GM19035 (cell line): ENCODE measurements around the gene TRIM32.
A peak's percentile ranks its signal among the peaks of the same experiment; 100 is the strongest.

Source experiments
- ATAC-seq: cut with Tn5 transposase; IDR thresholded peaks from one replicate; pipeline ENCODE4 v1.9.1; 2021; ENCODE audit not compliant: unreplicated experiment

Gene TRIM32

GRCh38 chr9:116687074-116687753 lies at the start of gene TRIM32:
Gene TRIM32 (plus strand): TSS chr9:116687305. CDS start chr9:116697743, 10,438 bp downstream.
- ATAC-seq: peak; percentile 99

- no peak for ATAC-seq
Measured at GRCh38 chr9:116639251-116639741, 47.8 kb upstream of the TRIM32 start.

GRCh38 chr9:116641292-116642059 lies 45.6 kb upstream of the TRIM32 start:
- no peak for ATAC-seq

GRCh38 chr9:116643691-116644090 lies 43.4 kb upstream of the TRIM32 start:
- no peak for ATAC-seq

GRCh38 chr9:116644091-116644688 lies 42.9 kb upstream of the TRIM32 start:
- ATAC-seq: no peak

GRCh38 chr9:116646661-116647514 lies 40.2 kb upstream of the TRIM32 start:
- no peak for ATAC-seq

GRCh38 chr9:116647515-116647809 lies 39.6 kb upstream of the TRIM32 start:
- no peak for ATAC-seq

GRCh38 chr9:116653348-116654058 lies 33.6 kb upstream of the TRIM32 start:
- no peak for ATAC-seq

- no peak for ATAC-seq
Measured at GRCh38 chr9:116654059-116654355, 33.1 kb upstream of the TRIM32 start.

GRCh38 chr9:116656501-116656971 lies 30.6 kb upstream of the TRIM32 start:
- ATAC-seq: no peak

- ATAC-seq: no peak
Measured at GRCh38 chr9:116656977-116657376, 30.1 kb upstream of the TRIM32 start.

GRCh38 chr9:116658265-116658664 lies 28.8 kb upstream of the TRIM32 start:
- ATAC-seq: no peak

- ATAC-seq: peak; percentile 87
Measured at GRCh38 chr9:116661037-116661954, 25.8 kb upstream of the TRIM32 start.

- ATAC-seq: no peak
Measured at GRCh38 chr9:116662646-116663310, 24.3 kb upstream of the TRIM32 start.

- no peak for ATAC-seq
Measured at GRCh38 chr9:116663581-116663980, 23.5 kb upstream of the TRIM32 start.

- no peak for ATAC-seq
Measured at GRCh38 chr9:116668970-116669695, 18.0 kb upstream of the TRIM32 start.

GRCh38 chr9:116671605-116672004 lies 15.5 kb upstream of the TRIM32 start:
- no peak for ATAC-seq

GRCh38 chr9:116673375-116673774 lies 13.7 kb upstream of the TRIM32 start:
- ATAC-seq: no peak
